Activated CD4-positive, CD25-positive, alpha-beta regulatory T cell (primary cell): ENCODE data around the gene IRF2BPL.

Source experiments
- DNase-seq, 4 experiments: peaks; one replicate each; lab custom pipeline; 2025; lab: John Stamatoyannopoulos, UW

Gene IRF2BPL

GRCh38 chr14:77053046-77053841 lies 24.7 kb upstream of the IRF2BPL start:
- DNase-seq = peak; percentile 58 to 71 (median 61)

- no peak for DNase-seq
Observed at GRCh38 chr14:77052281-77053044, 24.0 kb upstream of the IRF2BPL start.

- no peak for DNase-seq
Observed at GRCh38 chr14:77051116-77051515, 22.6 kb upstream of the IRF2BPL start.

- no peak for DNase-seq
Observed at GRCh38 chr14:77046721-77047120, 18.2 kb upstream of the IRF2BPL start.

GRCh38 chr14:77045238-77046162 lies 17.0 kb upstream of the IRF2BPL start:
- no peak for DNase-seq

GRCh38 chr14:77044783-77045237 lies 16.3 kb upstream of the IRF2BPL start:
- no peak for DNase-seq

- DNase-seq = no peak
Observed at GRCh38 chr14:77043984-77044485, 15.5 kb upstream of the IRF2BPL start.

- DNase-seq = no peak
Observed at GRCh38 chr14:77043177-77043983, 14.9 kb upstream of the IRF2BPL start.

GRCh38 chr14:77041881-77042545 lies 13.5 kb upstream of the IRF2BPL start:
- no peak for DNase-seq

GRCh38 chr14:77040741-77041653 lies 12.5 kb upstream of the IRF2BPL start:
- no peak for DNase-seq

GRCh38 chr14:77040059-77040740 lies 11.7 kb upstream of the IRF2BPL start:
- peak; percentile 79 to 93 (median 90) for DNase-seq

- DNase-seq = no peak
Observed at GRCh38 chr14:77039285-77040058, 11.0 kb upstream of the IRF2BPL start.

- peak in 3 of 4 experiments; percentile 8 to 26 (median 24) for DNase-seq
Observed at GRCh38 chr14:77037938-77038568, 9.5 kb upstream of the IRF2BPL start.

- DNase-seq = no peak
Observed at GRCh38 chr14:77037215-77037937, 8.9 kb upstream of the IRF2BPL start.

GRCh38 chr14:77036484-77037214 lies 8.1 kb upstream of the IRF2BPL start:
- DNase-seq = no peak

- no peak for DNase-seq
Observed at GRCh38 chr14:77035267-77035666, 6.8 kb upstream of the IRF2BPL start.
